Tibial nerve (tissue), 4 donors: Measurements from ENCODE around the gene GPR150. TPM values are rescaled to one million over a fixed set of nuclear protein-coding genes. Genes with fewer than 3 reads are reported as not detected.
"Not testable (repeated sequence)": the region's sequence is repeated elsewhere in the genome, so short reads cannot be mapped to it uniquely, and the experiment has no call there.

Experiments
- DNase-seq, 2 donors: peaks; one replicate each; pipeline ENCODE4 v3.0.0-alpha.2; 2019; ENCODE audit warnings: low spot score in 2 of 2
- H3K27ac ChIP-seq, 4 donors: fragments of 200-600 bp; sonication (generic) in 3 of 4; one replicate each; pipeline ENCODE4 v1.5.1; 2017 to 2019; ENCODE audit warnings: mild to moderate bottlenecking in 1 of 4
- H3K27me3 ChIP-seq, 2 donors: fragments of 200-600 bp; sonication (generic) in 1 of 2; one replicate each; pipeline versions ENCODE4 v1.5.1 to v1.6.0; 2017 to 2019
- H3K36me3 ChIP-seq, 3 donors: fragments of 200-600 bp; sonication (generic); one replicate each; pipeline ENCODE4 v1.5.1; 2018 to 2019
- H3K4me1 ChIP-seq, 4 donors: fragments of 200-600 bp; sonication (generic) in 3 of 4; one replicate each; pipeline ENCODE4 v1.5.1; 2017 to 2019
- H3K4me3 ChIP-seq, 4 donors: fragments of 200-600 bp; sonication (generic) in 3 of 4; one replicate each; pipeline ENCODE4 v1.5.1; 2017 to 2019; ENCODE audit warnings: mild to moderate bottlenecking in 1 of 4, moderate library complexity in 1 of 4
- H3K9me3 ChIP-seq, 4 donors: fragments of 200-600 bp; sonication (generic) in 3 of 4; one replicate each; pipeline ENCODE4 v1.5.1; 2017 to 2019
- EP300 ChIP-seq, 2 donors: sonication (generic); formaldehyde crosslinking; IDR thresholded peaks; one replicate each; pipeline ENCODE4 v1.6.1; 2017; ENCODE audit warnings: antibody characterized with exemption in 2 of 2, mild to moderate bottlenecking in 1 of 2
- POLR2A ChIP-seq, 2 donors: fragments of 450-650 bp; IDR thresholded peaks; one replicate each; pipeline ENCODE4 v1.6.1; 2017; ENCODE audit warnings: antibody characterized with exemption in 2 of 2, mild to moderate bottlenecking in 2 of 2, moderate library complexity in 2 of 2
- WGBS, 2 donors: methylation state at CpG; one replicate each; pipeline ENCODE4 v1.1.5; 2018; 5-methylcytosine and 5-hydroxymethylcytosine counted together
- total RNA-seq, 4 donors: library from RNA; depleted of rRNA; stranded (reverse); fragments of >200 nt; gene quantifications; one replicate each; pipeline ENCODE4 v1.1.0, GENCODE V29; 2016
- TF ChIP-seq, protein P1 (sequence below), 5 experiments: fragments of 200-600 bp in 3 of 5; fragments of 450-650 bp in 2 of 5; sonication (generic) in 3 of 5; IDR thresholded peaks; one replicate each; pipeline ENCODE4 v1.5.1; 2016 to 2019; ENCODE audit warnings: antibody characterized with exemption in 5 of 5, mild to moderate bottlenecking in 3 of 5, moderate library complexity in 2 of 5

Gene GPR150
- total RNA-seq, 4 donors from 2014 or later = 0.44 to 3.1 (median 2.7) TPM

DNA sequence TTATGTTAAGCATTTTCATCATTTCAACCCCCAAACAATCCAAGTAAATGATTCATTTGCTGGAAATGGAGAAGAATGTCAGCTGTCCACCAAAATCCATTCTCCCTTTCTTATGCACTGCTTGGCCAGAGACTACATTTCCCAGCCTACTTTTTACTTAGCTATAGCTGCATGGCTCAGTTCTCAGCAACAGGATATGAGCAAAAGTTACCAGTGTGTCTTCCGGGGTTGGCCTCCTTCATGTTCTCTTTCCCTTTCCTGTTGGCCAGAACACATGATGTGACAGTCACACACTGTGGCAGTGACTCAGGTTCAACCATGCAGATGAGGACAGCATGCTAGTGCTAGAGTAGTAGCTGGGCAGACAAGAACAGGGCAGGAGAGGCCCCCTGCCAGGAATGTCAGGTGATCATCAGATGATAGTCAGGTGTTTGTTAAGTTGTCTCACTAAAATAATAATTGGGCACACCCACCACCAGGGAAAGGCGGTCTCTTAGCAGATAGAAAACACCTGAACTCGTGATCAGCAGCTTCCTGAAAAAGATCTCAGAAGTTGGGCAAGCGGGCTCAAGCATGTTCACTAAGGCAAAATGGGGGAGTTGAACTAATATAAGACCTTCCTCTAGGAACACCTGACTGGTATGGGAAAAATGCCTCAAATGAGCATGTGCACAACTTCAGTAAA is 12.2 kb downstream of the GPR150 start:
- DNase-seq = no peak
- 76 to 87% methylated on average over 4 of the region's 4 CpGs for WGBS, 2 donors
- H3K4me1 ChIP-seq = peaks cover 0 to 16% (median 2%) of the 10 kb centered on the region in 4 donors
- TF ChIP-seq POLR2A (IDR thresholded peaks at IDR 0.05) (no peak), EP300 (IDR thresholded peaks at IDR 0.05) (no peak)
- TF ChIP-seq, protein P1, sequence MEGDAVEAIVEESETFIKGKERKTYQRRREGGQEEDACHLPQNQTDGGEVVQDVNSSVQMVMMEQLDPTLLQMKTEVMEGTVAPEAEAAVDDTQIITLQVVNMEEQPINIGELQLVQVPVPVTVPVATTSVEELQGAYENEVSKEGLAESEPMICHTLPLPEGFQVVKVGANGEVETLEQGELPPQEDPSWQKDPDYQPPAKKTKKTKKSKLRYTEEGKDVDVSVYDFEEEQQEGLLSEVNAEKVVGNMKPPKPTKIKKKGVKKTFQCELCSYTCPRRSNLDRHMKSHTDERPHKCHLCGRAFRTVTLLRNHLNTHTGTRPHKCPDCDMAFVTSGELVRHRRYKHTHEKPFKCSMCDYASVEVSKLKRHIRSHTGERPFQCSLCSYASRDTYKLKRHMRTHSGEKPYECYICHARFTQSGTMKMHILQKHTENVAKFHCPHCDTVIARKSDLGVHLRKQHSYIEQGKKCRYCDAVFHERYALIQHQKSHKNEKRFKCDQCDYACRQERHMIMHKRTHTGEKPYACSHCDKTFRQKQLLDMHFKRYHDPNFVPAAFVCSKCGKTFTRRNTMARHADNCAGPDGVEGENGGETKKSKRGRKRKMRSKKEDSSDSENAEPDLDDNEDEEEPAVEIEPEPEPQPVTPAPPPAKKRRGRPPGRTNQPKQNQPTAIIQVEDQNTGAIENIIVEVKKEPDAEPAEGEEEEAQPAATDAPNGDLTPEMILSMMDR (IDR thresholded peaks at IDR 0.05) = no peak
- H3K27ac ChIP-seq = no peak overlapping the region
- H3K9me3 ChIP-seq = no peaks in the 10 kb centered on the region
- H3K27me3 ChIP-seq = no peaks in the 10 kb centered on the region
- no peaks in the 10 kb centered on the region for H3K36me3 ChIP-seq
- H3K4me3 ChIP-seq = no peak overlapping the region

DNA sequence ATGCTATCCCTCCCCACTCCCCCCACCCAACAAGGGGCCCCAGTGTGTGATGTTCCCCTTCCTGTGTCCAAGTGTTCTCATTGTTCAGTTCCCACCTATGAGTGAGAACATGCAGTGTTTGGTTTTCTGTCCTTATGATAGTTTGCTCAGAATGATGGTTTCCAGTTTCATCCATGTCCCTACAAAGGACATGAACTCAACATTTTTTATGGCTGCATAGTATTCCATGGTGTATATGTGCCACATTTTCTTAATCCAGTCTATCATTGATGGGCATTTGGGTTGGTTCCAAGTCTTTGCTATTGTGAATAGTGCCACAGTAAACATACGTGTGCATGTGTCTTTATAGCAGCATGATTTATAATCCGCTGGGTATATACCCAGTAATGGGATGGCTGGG is 13.1 kb downstream of the GPR150 start:
- not testable (repeated sequence) for DNase-seq, H3K4me3 ChIP-seq, H3K9me3 ChIP-seq, H3K27me3 ChIP-seq, H3K27ac ChIP-seq, H3K36me3 ChIP-seq
- WGBS, 2 donors = 94 to 98% methylated on average over 2 of the region's 2 CpGs
- H3K4me1 ChIP-seq = peaks cover 0 to 16% (median 2%) of the 10 kb centered on the region in 4 donors

- Histone ChIP-seq H3K36me3 (no peaks in the 10 kb centered on the region), H3K4me1 (peaks cover 0 to 16% (median 2%) of the 10 kb centered on the region in 4 donors), H3K4me3 (no peak overlapping the region), H3K27ac (no peak overlapping the region), H3K9me3 (no peaks in the 10 kb centered on the region), H3K27me3 (no peaks in the 10 kb centered on the region)
- 93 to 95% methylated on average over 3 of the region's 3 CpGs for WGBS, 2 donors
- TF ChIP-seq EP300 (IDR thresholded peaks at IDR 0.05) (no peak), POLR2A (IDR thresholded peaks at IDR 0.05) (no peak)
- TF ChIP-seq, protein P1 (IDR thresholded peaks at IDR 0.05) = no peak
- DNase-seq = no peak
These were observed 13.8 kb downstream of the GPR150 start for GRCh38 chr5:95633671-95634070.

GRCh38 chr5:95634081-95634480 is 14.2 kb downstream of the GPR150 start:
- no peaks in the 10 kb centered on the region for H3K9me3 ChIP-seq
- TF ChIP-seq EP300 (IDR thresholded peaks at IDR 0.05) (no peak), POLR2A (IDR thresholded peaks at IDR 0.05) (no peak)
- TF ChIP-seq, protein P1 (IDR thresholded peaks at IDR 0.05) = no peak
- 94 to 98% methylated on average over 3 of the region's 3 CpGs for WGBS, 2 donors
- no peak overlapping the region for H3K4me3 ChIP-seq
- no peaks in the 10 kb centered on the region for H3K27me3 ChIP-seq
- H3K4me1 ChIP-seq = peaks cover 0 to 16% (median 2%) of the 10 kb centered on the region in 4 donors
- no peaks in the 10 kb centered on the region for H3K36me3 ChIP-seq
- no peak for DNase-seq
- H3K27ac ChIP-seq = no peak overlapping the region

DNA sequence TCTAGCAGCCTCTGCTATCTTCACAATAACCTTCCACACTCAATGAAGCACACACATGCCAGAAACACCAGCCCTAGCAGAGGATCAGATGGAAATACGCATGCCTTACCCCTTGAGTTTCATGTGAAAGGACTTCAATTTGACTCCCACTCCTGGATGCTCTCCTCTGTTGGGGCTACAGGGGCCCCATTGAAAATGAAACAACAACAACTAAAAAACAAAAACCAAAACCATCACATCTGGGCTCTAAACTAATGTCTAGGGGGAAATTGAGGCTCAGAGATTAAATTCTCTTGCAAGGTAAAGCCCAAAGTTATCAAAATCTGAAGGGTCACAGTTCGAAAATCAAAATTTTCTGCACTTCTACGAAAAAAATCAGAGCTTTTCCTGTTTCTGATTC is 18.7 kb downstream of the GPR150 start:
- Histone ChIP-seq H3K4me3 (no peak overlapping the region), H3K36me3 (no peaks in the 10 kb centered on the region), H3K9me3 (no peaks in the 10 kb centered on the region), H3K27ac (peak overlapping the region in 1 of 4 donors; percentile 34), H3K4me1 (peaks cover 0 to 11% (median 0%) of the 10 kb centered on the region in 4 donors), H3K27me3 (no peaks in the 10 kb centered on the region)
- WGBS, 2 donors = 81 to 83% methylated on average over 3 of the region's 3 CpGs
- TF ChIP-seq EP300 (IDR thresholded peaks at IDR 0.05) (no peak), POLR2A (IDR thresholded peaks at IDR 0.05) (no peak)
- TF ChIP-seq, protein P1 (IDR thresholded peaks at IDR 0.05) = no peak
- no peak for DNase-seq
